ENCODE data around the gene GLMN.

The GLMN gene

GRCh38 chr1:92203105-92203504 lies 95.7 kb downstream of the GLMN start:
- H3K4me1 ChIP-seq (ENCODE audit: control insufficient read depth in 2 of 2, insufficient read depth in 2 of 2, low read length in 2 of 2) = no peaks in the 10 kb centered on the region
- peaks cover 0 to 1% of the 10 kb centered on the region in 2 donors for H3K9me3 ChIP-seq (ENCODE audit: control insufficient read depth in 2 of 2, low read length in 2 of 2)
- no peaks in the 10 kb centered on the region for H3K36me3 ChIP-seq (ENCODE audit: control insufficient read depth in 2 of 2, insufficient read depth in 2 of 2, low read length in 2 of 2)
- no peak overlapping the region for H3K27ac ChIP-seq (ENCODE audit: low read depth in 2 of 2, low read length in 2 of 2)
- no peak overlapping the region for H3K9ac ChIP-seq (ENCODE audit: low read depth in 1 of 2, low read length in 2 of 2)
- H3K4me3 ChIP-seq (ENCODE audit: low read length in 2 of 2) = no peak overlapping the region
- no peaks in the 10 kb centered on the region for H3K27me3 ChIP-seq (ENCODE audit: control insufficient read depth in 2 of 2, insufficient read depth in 2 of 2, low read length in 2 of 2)

- no peak overlapping the region for H3K9ac ChIP-seq (ENCODE audit: low read depth in 1 of 2, low read length in 2 of 2)
Measured at GRCh38 chr1:92201973-92202372, 96.8 kb downstream of the GLMN start.

More at GRCh38 chr1:92201973-92202372, 96.8 kb downstream of the GLMN start:
- H3K27me3 ChIP-seq (ENCODE audit: control insufficient read depth in 2 of 2, insufficient read depth in 2 of 2, low read length in 2 of 2) = no peaks in the 10 kb centered on the region
- H3K9me3 ChIP-seq (ENCODE audit: control insufficient read depth in 2 of 2, low read length in 2 of 2) = peaks cover 0 to 1% of the 10 kb centered on the region in 2 donors
- no peaks in the 10 kb centered on the region for H3K36me3 ChIP-seq (ENCODE audit: control insufficient read depth in 2 of 2, insufficient read depth in 2 of 2, low read length in 2 of 2)
- no peak overlapping the region for H3K4me3 ChIP-seq (ENCODE audit: low read length in 2 of 2)
- H3K4me1 ChIP-seq (ENCODE audit: control insufficient read depth in 2 of 2, insufficient read depth in 2 of 2, low read length in 2 of 2) = no peaks in the 10 kb centered on the region
- no peak overlapping the region for H3K27ac ChIP-seq (ENCODE audit: low read depth in 2 of 2, low read length in 2 of 2)

Measured in mucosa of rectum (tissue), 2 donors.